ENCODE measurements around the gene ADO. TPM values are rescaled to one million over a fixed set of nuclear protein-coding genes. Genes with fewer than 3 reads are reported as not detected.

The ADO gene
- total and polyA plus RNA-seq, 9 of the 15 experiments (the other 6 are each of a cell fraction or from before 2014, with no cell fraction given) = 3.0 to 20.0 (median 16.1) TPM

DNA sequence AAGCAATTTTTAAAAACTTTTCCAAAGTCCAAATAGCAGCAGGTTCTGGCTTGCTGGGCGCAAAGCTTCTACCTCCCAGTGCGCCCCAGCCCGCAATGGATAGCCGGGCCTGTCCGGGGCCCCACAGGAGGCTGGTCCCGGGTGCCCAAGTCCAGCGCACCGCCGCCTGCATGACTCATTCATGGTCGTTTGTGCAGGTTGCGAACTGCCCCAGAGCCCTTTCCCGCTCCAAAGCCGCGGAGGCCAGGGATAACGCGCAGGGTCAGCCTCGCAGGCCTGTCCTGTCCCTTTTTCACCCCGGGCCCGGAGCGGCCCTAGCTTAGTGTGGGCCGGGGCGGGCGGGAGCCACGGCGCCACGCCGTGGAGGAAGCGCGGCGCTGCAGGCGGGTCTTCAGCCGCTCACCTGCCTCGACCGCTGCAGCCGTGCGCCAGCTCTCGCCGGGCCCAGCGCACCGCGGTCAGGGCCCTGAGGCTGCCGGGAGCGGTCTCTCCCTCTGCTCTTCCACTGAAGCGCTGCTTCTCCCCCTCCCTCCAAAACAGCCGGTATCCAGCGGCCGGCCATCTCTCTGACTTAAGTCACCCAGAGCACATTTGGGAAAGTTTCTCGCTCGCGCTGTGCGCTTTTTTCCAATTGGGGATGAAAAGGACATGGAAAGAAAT is 13.4 kb downstream of the ADO start (continued):
- TF ChIP-seq, protein P1, sequence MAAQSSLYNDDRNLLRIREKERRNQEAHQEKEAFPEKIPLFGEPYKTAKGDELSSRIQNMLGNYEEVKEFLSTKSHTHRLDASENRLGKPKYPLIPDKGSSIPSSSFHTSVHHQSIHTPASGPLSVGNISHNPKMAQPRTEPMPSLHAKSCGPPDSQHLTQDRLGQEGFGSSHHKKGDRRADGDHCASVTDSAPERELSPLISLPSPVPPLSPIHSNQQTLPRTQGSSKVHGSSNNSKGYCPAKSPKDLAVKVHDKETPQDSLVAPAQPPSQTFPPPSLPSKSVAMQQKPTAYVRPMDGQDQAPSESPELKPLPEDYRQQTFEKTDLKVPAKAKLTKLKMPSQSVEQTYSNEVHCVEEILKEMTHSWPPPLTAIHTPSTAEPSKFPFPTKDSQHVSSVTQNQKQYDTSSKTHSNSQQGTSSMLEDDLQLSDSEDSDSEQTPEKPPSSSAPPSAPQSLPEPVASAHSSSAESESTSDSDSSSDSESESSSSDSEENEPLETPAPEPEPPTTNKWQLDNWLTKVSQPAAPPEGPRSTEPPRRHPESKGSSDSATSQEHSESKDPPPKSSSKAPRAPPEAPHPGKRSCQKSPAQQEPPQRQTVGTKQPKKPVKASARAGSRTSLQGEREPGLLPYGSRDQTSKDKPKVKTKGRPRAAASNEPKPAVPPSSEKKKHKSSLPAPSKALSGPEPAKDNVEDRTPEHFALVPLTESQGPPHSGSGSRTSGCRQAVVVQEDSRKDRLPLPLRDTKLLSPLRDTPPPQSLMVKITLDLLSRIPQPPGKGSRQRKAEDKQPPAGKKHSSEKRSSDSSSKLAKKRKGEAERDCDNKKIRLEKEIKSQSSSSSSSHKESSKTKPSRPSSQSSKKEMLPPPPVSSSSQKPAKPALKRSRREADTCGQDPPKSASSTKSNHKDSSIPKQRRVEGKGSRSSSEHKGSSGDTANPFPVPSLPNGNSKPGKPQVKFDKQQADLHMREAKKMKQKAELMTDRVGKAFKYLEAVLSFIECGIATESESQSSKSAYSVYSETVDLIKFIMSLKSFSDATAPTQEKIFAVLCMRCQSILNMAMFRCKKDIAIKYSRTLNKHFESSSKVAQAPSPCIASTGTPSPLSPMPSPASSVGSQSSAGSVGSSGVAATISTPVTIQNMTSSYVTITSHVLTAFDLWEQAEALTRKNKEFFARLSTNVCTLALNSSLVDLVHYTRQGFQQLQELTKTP (IDR thresholded peaks at IDR 0.05; ENCODE audit: low read depth in 1 of 2, partially characterized antibody in 2 of 2) = no peak
- TF ChIP-seq RAD21 (CRISPR knock-in tag; conservative IDR thresholded peaks at IDR 0.05 in 1 of 2, IDR thresholded peaks at IDR 0.05 in 1 of 2) (peak; percentile 81 to 84), MTA3 (IDR thresholded peaks at IDR 0.05; ENCODE audit: borderline replicate concordance) (0 out of 2 replicates have a peak, but pooled peaks have one; percentile 52), ZZZ3 (IDR thresholded peaks at IDR 0.05) (no peak), BACH1 (tag; IDR thresholded peaks at IDR 0.05) (no peak), ADNP (tag; IDR thresholded peaks at IDR 0.05) (no peak), RCOR1 (IDR thresholded peaks at IDR 0.05; ENCODE audit: borderline replicate concordance in 1 of 2, low read depth in 2 of 2, low read length in 2 of 2) (peak in 1 of 2 experiments; percentile 61; a peak in 1 of 4 replicates), TFAM (CRISPR knock-in tag; conservative IDR thresholded peaks at IDR 0.05) (no peak), CXXC5 (CRISPR knock-in tag; IDR thresholded peaks at IDR 0.05) (peak; percentile 52), SRF (CRISPR knock-in tag; IDR thresholded peaks at IDR 0.05) (peak in 1 of 2 experiments; percentile 64; a peak in 2 of 4 replicates), ZKSCAN8 (CRISPR knock-in tag; IDR thresholded peaks at IDR 0.05) (no peak), TOE1 (IDR thresholded peaks at IDR 0.05; ENCODE audit: borderline replicate concordance) (no peak), TOE1 (CRISPR knock-in tag; IDR thresholded peaks at IDR 0.05; ENCODE audit: borderline replicate concordance, low read depth) (no peak), TSHZ1 (CRISPR knock-in tag; IDR thresholded peaks at IDR 0.05) (no peak), ZNF766 (CRISPR knock-in tag; conservative IDR thresholded peaks at IDR 0.05) (no peak)

Data from K562 (cell line).